K562 (cell line): Measurements from ENCODE around the gene DDIT3. TPM values are rescaled to one million over a fixed set of nuclear protein-coding genes. Genes with fewer than 3 reads are reported as not detected.

Experiments used
- ATF3 ChIP-seq, 2 experiments: fragments of 450-650 bp in 1 of 2; sonication (generic) in 1 of 2; formaldehyde crosslinking in 1 of 2; IDR thresholded peaks in 1 of 2; conservative IDR thresholded peaks in 1 of 2; 2 replicates each; pipeline versions ENCODE4 v1.6.1 to v1.8.1; 2016 to 2023; ENCODE audit warnings: mild to moderate bottlenecking in 2 of 2, moderate library complexity in 2 of 2, inconsistent platforms in 1 of 2, missing genetic modification reagents in 1 of 2
- CXXC5 ChIP-seq: fragments of 250-450 bp; sonication (Bioruptor Pico); IDR thresholded peaks from 2 replicates; pipeline ENCODE4 v1.8.0; 2022; ENCODE audit warnings: inconsistent platforms, mild to moderate bottlenecking, moderate library complexity
- DACH1 ChIP-seq: fragments of 450-650 bp; IDR thresholded peaks from 2 replicates; pipeline ENCODE4 v1.6.1; 2018; ENCODE audit not compliant: partially characterized antibody
- DNMT1 ChIP-seq: fragments of 450-650 bp; IDR thresholded peaks from 2 replicates; pipeline ENCODE4 v1.6.1; 2016; ENCODE audit warnings: antibody characterized with exemption, mild to moderate bottlenecking
- E2F5 ChIP-seq: sonication (generic); formaldehyde crosslinking; IDR thresholded peaks from 2 replicates; pipeline ENCODE4 v1.8.0; 2022; ENCODE audit warnings: mild to moderate bottlenecking, missing genetic modification reagents
- EGR1 ChIP-seq: fragments of 450-650 bp; conservative IDR thresholded peaks from 2 replicates; pipeline ENCODE4 v1.6.1; 2017; ENCODE audit warnings: mild to moderate bottlenecking
- ELF2 ChIP-seq: fragments of 250-450 bp; sonication (Bioruptor Pico); IDR thresholded peaks from 2 replicates; pipeline ENCODE4 v1.5.0; 2021; ENCODE audit warnings: mild to moderate bottlenecking
- FOXA1 ChIP-seq: fragments of 450-650 bp; IDR thresholded peaks from 2 replicates; pipeline ENCODE4 v1.6.1; 2016; ENCODE audit warnings: mild to moderate bottlenecking, borderline replicate concordance
- HDGF ChIP-seq: fragments of 450-650 bp; IDR thresholded peaks from 2 replicates; pipeline ENCODE4 v1.6.1; 2016
- HMBOX1 ChIP-seq: sonication (generic); IDR thresholded peaks from 2 replicates; pipeline ENCODE4 v1.6.1; 2016
- HNRNPLL ChIP-seq: fragments of 200-400 bp; formaldehyde crosslinking; IDR thresholded peaks from 2 replicates; pipeline ENCODE4 v1.6.1; 2017; ENCODE audit warnings: low read length, low read depth, mild to moderate bottlenecking; ENCODE audit not compliant: poor library complexity, severe bottlenecking
- HNRNPUL1 ChIP-seq: fragments of 200-400 bp; formaldehyde crosslinking; IDR thresholded peaks from 2 replicates; pipeline ENCODE4 v1.6.1; 2017; ENCODE audit warnings: low read length
- ID3 ChIP-seq, 2 experiments: fragments of 250-450 bp in 1 of 2; fragments of 450-650 bp in 1 of 2; sonication (Bioruptor Pico) in 1 of 2; IDR thresholded peaks; 2 replicates each; pipeline versions ENCODE4 v1.6.1 to v1.8.0; 2016 to 2021; ENCODE audit warnings: mild to moderate bottlenecking in 2 of 2, moderate library complexity in 2 of 2, missing compliant biosample characterization in 1 of 2, missing genetic modification characterization in 1 of 2
- L3MBTL2 ChIP-seq: fragments of 450-650 bp; IDR thresholded peaks from 2 replicates; pipeline ENCODE4 v1.6.1; 2016; ENCODE audit warnings: mild to moderate bottlenecking, moderate library complexity
- MEF2D ChIP-seq: conservative IDR thresholded peaks from 2 replicates; pipeline ENCODE4 v1.6.1; 2016; ENCODE audit warnings: low read depth, missing genetic modification characterization, missing compliant biosample characterization
- NEUROD1 ChIP-seq: fragments of 150-350 bp; IDR thresholded peaks from 2 replicates; pipeline ENCODE4 v1.6.1; 2014; ENCODE audit warnings: borderline replicate concordance, low read length, low read depth; ENCODE audit not compliant: partially characterized antibody
- NR4A1 ChIP-seq, 2 experiments: fragments of 250-450 bp in 1 of 2; fragments of 450-650 bp in 1 of 2; sonication (Bioruptor Pico) in 1 of 2; IDR thresholded peaks; 2 replicates each; pipeline versions ENCODE4 v1.4.0 to v1.6.1; 2016 to 2020; ENCODE audit warnings: mild to moderate bottlenecking in 2 of 2, missing compliant biosample characterization in 1 of 2, missing genetic modification characterization in 1 of 2, moderate library complexity in 1 of 2
- PHF20 ChIP-seq: fragments of 450-650 bp; IDR thresholded peaks from 2 replicates; pipeline ENCODE4 v1.6.1; 2018; ENCODE audit not compliant: partially characterized antibody
- POLR3G ChIP-seq: IDR thresholded peaks from 2 replicates; pipeline ENCODE4 v1.6.1; 2011; ENCODE audit not compliant: insufficient read length, insufficient replicate concordance; ENCODE audit errors: extremely low read depth
- TAF7 ChIP-seq: fragments of 450-650 bp; IDR thresholded peaks from 2 replicates; pipeline ENCODE4 v1.6.1; 2016; ENCODE audit warnings: missing genetic modification characterization, missing compliant biosample characterization
- XRCC5 ChIP-seq: fragments of 200-400 bp; formaldehyde crosslinking; IDR thresholded peaks from 2 replicates; pipeline ENCODE4 v1.6.1; 2017; ENCODE audit warnings: low read depth, mild to moderate bottlenecking, low read length
- ZC3H11A ChIP-seq: IDR thresholded peaks from 2 replicates; pipeline ENCODE4 v1.6.1; 2012; ENCODE audit warnings: low read depth, low read length, improper control_type of control experiment
- ZNF3 ChIP-seq: fragments of 250-450 bp; sonication (Bioruptor Pico); IDR thresholded peaks from 2 replicates; pipeline ENCODE4 v1.5.0; 2021; ENCODE audit warnings: mild to moderate bottlenecking, moderate library complexity
- ZNF444 ChIP-seq: fragments of 250-450 bp; sonication (Bioruptor Pico); IDR thresholded peaks from 2 replicates; pipeline ENCODE4 v1.4.0; 2020; ENCODE audit warnings: mild to moderate bottlenecking, moderate library complexity
- ZNF778 ChIP-seq: fragments of 450-650 bp; formaldehyde crosslinking; IDR thresholded peaks from 2 replicates; pipeline ENCODE4 v1.4.0; 2020; ENCODE audit warnings: mild to moderate bottlenecking, moderate library complexity
- polyA plus RNA-seq, 8 experiments: library from polyadenylated mRNA; depleted of rRNA in 4 of 8; stranded (reverse) in 5 of 8; unstranded in 3 of 8; fragments of >200 nt; fragmentation: Nextera tagmentation in 2 of 8; fragmentation: Illumina TruSeq in 1 of 8; extraction: Ambion mirVana in 2 of 8; extraction: Trizol in 1 of 8; gene quantifications; 2 replicates each; pipeline versions ENCODE4 v1.2.1 to v1.2.3, GENCODE V29; 2011 to 2014; ENCODE audit warnings: inconsistent platforms in 1 of 8, missing spikeins in 1 of 8
- total RNA-seq, 7 experiments: library from RNA; depleted of rRNA in 6 of 7; stranded (reverse); fragments of >200 nt in 6 of 7; fragmentation: Illumina TruSeq in 2 of 7; extraction: Trizol in 2 of 7; gene quantifications; 2 replicates each; pipeline versions ENCODE4 v1.2.1 to v1.2.3, GENCODE V29; 2011 to 2021; ENCODE audit warnings: low replicate concordance in 1 of 7

DDIT3 gene
- total and polyA plus RNA-seq, 9 of the 15 experiments (the other 6 are each of a cell fraction or from before 2014, with no cell fraction given) = 59.1 to 272 (median 89.9) TPM

GRCh38 chr12:57539134-57539768 is 18.9 kb upstream of the DDIT3 start (continued):
- TF ChIP-seq ATF3 (IDR thresholded peaks at IDR 0.05) (no peak), ATF3 (CRISPR knock-in tag; conservative IDR thresholded peaks at IDR 0.05) (no peak), HNRNPUL1 (no peak), ID3 (CRISPR knock-in tag; IDR thresholded peaks at IDR 0.05) (no peak), ID3 (tag; IDR thresholded peaks at IDR 0.05) (0 out of 2 replicates have a peak, but pooled peaks have one; percentile 42), XRCC5 (no peak), ZNF778 (CRISPR knock-in tag) (no peak), DNMT1 (no peak), ZNF444 (CRISPR knock-in tag) (no peak), ELF2 (CRISPR knock-in tag) (no peak), EGR1 (no peak), NEUROD1 (peak; percentile 80), L3MBTL2 (peak; percentile 96), ZC3H11A (no peak), HDGF (no peak), E2F5 (no peak), FOXA1 (peak; percentile 72; the same call in 1 of the 2 replicates), DACH1 (no peak), CXXC5 (CRISPR knock-in tag) (peak; percentile 59), PHF20 (no peak), NR4A1 (CRISPR knock-in tag; IDR thresholded peaks at IDR 0.05) (peak; percentile 66; the same call in 1 of the 2 replicates), NR4A1 (tag; IDR thresholded peaks at IDR 0.05) (no peak; the same call in 1 of the 2 replicates), POLR3G (no peak), MEF2D (tag) (peak; percentile 49; the same call in 1 of the 2 replicates), HNRNPLL (no peak), HMBOX1 (peak; percentile 48; the same call in 1 of the 2 replicates), TAF7 (tag) (no peak), ZNF3 (CRISPR knock-in tag) (no peak)
